ENCODE data around the gene ODAD4.
"Not testable (repeated sequence)": the region's sequence is repeated elsewhere in the genome, so short reads cannot be mapped to it uniquely, and the experiment has no call there.

Gene ODAD4

DNA sequence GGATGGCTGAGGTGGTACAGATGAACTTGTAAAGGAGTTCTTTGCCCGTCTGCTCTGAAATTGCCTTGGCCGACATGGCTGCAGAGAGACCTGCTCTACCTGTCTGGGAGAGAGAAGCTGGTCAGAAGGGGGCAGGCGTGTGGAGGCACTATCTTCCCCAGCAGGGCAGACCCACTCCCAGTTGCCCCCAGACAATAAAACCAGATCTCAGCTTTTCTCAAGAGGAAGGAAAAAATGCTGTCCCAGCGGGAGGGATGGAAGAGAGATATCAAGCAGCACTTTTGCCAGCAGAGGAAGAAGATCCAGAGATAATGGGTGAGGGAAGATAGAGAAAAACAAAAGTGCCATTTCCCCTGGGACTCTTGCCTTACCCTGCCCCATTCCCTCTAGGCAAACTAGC, 16.6 kb upstream of the ODAD4 start:
- DNase-seq, result no peak

DNA sequence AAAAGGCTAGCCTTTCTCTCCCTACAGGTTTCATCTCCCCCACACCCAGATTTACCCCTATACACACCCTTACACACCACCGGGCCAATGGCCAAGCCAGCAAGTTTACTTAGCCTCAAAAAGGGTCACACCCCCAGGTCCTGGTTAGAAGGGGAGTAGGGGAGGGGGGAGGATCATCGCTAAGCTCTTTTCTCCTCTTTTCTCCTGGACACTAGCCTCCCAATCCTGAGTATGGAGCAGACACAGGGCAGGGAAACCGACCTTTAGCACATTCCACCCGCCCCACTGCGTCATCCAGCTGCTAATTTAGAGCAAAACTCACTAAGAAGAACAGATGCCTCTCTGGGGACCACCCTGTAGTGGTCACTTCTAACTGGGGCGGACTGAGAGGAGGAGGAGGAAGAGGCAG, 16.1 kb upstream of the ODAD4 start:
- DNase-seq, result no peak

DNA sequence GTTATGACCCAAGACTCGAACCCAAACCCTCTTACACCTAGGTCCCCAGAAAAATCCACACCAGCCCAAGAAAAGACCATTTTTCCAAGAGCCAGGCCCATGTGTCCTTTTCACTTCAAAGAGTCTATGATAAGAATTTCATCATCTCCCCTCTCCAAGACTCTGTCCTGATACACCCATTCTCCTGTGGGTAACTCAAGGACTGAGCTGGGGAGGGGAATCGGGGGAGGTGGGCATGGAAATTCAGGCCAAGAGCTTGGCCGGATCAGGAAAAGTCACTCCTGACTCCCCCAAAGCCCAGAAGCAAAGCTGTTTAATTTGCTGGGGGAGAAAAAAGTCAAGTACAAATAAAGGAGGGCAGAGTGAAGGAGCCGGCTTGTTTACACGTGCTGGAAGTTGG, 15.4 kb upstream of the ODAD4 start:
- DNase-seq, result no peak

DNA sequence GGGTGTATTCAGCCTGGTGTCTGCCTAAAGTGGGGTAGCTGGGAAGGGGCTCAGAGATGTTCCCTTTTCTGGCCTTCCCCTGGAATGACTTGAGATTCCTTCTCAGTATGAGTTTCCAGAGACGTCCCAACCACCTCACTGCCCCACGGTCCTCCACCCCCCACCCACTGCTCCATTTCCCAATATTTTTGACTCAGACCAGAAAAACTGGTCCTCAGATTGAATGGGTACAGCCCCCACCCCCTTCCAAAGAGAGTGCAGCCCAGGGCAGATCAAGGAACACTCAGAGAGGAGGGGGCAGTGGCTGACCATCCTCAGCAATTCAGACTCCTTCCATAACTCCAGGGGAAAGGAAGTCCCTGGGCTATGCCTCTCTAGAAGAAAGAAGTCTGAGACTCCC, 14.9 kb upstream of the ODAD4 start:
- DNase-seq, result no peak

DNA sequence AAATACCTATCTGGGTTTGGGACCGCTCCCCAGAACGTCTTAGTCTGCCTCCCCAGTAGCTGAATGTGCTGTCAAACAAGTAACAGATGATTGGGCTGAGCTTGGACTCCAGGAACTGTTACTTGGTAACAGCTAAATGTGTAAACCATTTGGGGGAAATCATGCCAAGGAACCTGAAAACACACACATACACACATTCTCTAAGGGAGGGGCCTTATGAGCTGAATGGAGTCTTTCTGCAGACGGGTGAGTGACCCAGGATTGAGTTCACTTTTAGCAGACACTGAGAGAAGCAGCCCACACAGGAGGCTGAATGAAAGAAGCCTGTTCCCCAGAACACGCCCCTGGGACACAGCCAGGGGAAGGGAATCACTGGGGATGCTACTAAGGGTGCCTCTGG, 13.2 kb upstream of the ODAD4 start:
- no peak for DNase-seq

DNA sequence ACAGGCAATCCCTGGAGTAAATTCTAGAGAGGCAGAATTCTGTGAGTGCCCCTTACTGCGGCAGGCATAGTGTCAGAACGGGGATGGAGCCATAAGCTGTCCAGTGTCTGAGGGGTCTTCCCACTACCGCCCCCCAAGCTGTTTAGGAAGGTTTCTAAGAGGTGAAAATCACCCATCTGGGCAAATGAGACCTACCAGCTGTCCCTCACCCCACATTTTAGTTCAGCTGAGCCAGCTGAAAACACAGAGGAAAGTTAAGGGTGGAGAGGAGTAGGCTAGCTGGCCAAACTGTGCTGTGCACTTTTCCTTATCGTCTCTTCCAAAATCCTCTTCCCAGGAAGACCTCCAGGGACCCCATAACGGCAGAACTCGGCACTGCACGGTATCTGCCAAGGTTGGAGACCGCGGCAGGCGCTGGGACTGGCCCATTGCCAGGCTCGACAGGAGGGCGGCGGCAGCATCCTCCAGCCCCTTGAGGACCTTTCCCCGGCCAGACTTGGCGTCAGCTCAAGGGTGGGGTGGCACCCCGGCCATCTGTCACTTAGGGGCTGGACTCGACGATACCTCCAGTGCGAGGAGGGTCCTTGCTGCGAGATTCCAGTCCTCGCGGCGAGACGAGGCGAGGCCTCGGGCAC, 12.6 kb upstream of the ODAD4 start:
- DNase-seq, result peak; percentile 19

DNA sequence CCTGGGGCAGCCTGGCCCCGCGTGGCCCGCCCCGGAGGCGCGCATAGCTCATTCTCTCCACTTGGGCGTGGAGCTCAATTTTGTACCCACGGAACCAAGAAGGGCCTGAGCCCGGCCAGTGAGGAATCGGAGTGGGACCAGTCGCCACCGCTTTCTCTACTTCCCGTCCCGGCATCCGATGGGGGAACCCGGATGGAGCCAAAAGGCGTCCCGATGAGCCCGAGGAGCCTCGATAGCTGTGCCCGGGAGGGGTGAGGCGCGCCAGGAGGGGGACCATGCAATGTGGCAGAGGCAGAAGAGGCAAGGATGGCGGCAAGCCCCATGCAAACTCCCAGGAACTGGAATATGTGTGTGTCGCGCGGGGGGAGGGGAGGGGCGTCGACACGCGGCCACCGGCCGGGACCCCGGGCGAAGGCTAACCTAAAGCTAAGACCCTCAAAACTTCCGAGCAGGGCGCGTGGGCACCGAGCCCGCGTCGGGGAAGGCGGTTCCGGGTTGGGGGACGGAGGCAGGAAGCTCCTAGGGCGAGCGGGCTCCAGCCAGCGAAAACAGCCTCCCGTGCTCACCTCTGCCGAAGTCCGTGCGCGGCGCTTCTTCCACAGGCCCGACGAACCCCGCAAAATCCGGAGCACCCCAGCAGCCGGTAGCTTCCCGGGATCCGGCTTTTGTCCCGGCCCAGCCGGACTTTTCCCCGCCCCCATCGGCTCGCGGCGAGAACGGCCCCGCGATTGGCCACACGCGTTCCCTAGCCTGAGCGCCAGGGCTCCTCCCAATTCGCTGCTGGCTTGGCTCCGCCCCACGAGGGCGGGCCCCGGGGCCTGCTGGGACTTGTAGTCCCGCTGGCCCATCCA, 11.9 kb upstream of the ODAD4 start, which contains the start of gene ACLY:
ACLY (minus strand) TSS at position 638 of the 851 bp plus-strand sequence. CDS start 5,078 bp downstream, outside the sequence.
- DNase-seq, result peak; percentile 95

DNA sequence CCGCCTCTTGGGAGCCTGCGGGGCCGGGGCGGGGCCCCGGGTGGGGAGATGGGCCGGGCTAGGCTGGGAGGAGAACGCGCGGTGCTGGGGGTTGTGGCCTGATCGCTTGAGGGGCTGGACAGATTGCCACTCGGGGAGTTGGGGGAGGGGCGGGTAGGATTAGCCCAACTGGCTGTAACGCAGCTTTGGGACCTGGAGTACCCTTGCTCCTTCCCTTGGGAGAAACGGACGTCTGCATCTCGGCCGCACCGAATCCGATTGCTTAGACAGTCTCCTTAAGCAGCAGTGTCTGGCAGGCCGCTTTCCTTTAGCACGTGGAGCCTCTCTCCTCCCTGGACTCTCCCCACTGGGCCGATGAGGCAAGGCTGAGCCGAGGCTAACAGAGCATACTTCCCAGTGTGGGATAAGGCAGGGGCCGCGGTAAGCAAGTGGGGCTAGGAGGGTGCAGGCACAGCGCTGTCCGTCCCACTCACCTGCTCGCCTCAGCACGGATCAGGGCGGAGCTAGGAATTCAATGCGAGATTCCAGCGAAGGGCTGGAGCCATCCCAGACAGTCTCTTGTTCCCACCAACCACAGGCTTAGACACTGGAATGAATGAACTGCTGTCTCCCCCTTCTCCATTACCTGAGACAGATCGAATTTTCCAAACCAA, 11.1 kb upstream of the ODAD4 start:
- DNase-seq, result no peak

DNA sequence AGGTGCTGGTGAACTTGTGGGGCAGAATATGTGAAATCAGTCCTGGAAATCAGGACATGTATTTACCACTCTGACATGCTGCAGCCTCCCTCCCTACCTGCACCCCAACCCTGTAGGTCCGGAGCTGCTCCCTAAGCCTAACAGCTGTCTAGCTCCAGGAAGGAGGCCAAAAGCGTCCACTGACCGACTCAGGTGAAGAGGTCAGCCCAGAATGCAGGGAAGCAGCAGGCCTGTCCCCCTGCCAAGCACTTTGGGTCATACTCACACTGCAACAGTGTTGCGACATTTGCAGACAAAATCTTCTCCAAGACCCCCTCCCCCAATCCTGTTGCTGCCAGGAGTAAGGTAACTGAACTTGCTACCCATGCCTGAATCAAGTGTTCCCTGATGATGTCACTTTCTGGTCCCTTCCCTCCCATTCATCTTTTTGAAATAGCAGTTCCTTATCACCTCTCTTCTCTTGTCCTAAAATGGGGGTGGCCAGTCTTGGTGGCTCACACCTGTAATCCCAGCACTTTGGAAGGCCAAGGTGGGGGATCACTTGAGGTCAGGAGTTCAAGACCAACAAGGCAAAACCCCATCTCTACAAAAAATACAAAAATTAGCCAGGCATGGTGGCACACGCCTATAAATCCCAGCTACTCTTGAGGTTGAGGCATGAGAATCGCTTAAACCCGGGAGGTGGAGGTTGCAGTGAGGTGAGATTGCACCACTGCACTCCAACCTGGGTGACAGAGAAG, 10.4 kb upstream of the ODAD4 start:
- DNase-seq, result no peak

DNA sequence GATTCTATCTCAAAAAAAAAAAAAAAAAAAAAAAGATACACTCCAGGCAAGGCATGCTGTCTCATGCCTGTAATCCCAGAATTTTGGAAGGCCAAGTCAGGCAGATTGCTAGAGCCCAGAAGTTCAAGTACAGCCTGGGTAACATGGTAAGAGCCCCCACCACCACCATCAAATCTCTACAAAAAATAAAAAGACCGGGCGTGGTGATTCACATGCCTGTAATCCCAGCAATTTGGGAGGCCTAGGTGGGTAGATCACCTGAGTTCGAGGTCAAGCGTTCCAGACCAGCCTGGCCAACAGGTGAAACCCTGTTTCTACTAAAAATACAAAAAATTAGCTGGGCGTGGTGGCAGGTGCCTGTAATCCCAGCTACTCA, 9.8 kb upstream of the ODAD4 start:
- DNase-seq, result no peak

DNA sequence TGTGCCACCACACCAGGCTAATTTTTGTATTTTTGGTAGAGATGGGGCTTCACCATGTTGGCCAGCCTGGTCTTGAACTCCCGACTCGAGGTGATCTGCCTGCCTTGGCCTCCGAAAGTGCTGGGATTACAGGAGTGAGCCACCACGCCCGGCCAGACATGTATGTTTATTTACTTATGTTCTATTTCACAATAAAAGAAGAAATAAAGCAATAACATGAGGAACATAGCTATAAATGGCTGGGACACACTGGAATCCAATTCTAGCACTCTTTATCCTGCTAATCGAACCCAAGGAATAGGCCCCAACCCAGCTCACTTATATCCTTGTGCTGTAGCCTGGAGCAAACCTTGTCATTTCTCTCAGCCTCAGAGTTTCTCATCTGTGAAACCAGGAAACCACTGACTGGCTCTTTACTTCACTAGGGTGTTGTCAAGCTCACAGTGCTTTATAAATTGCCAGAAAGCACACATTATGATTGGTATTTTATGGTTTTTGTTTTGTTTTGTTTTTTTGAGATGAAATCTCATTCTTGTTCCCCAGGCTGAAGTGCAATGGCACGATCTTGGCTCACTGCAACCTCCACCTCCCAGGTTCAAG, 4.3 kb upstream of the ODAD4 start:
- DNase-seq, result no peak

DNA sequence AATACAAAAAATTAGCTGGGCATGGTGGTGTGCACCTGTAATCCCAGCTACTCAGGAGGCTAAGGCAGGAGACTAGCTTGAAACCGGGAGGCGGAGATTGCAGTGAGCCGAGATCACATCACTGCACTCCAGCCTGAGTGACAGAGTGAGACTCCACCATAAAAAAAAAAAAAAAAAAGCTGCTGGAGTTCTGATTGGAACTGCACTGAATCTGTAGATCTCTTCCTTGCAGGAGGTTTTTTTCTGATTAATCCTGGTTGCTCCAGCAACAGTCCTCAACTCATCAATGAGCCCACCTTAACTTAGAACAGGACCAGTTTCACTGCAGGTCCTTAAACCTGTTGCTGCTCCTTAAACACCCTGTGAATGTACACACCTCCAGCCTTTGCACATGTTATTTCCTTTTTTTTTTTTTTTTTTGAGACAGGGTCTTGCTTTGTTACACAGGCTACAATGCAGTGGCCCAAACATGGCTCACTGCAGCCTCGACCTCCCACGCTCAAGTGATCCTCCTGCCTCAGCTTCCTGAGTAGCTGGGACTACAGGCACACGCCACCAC, 1.6 kb upstream of the ODAD4 start:
- no peak for DNase-seq

DNA sequence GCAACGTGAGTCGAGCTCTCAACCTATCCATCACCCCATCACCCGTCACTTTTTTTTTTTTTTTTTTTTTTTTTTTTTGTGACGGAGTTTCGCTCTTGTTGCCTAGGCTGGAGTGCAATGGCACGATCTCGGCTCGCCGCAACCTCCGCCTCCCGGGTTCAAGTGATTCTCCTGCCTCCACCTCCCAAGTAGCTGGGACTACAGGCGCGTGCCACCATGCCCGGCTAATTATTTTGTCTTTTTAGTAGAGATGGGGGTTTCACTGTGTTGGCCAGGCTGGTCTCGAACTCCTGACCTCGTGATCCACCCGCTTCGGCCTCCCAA, 378 bp downstream of the ODAD4 start:
- DNase-seq, result not testable (repeated sequence)

DNA sequence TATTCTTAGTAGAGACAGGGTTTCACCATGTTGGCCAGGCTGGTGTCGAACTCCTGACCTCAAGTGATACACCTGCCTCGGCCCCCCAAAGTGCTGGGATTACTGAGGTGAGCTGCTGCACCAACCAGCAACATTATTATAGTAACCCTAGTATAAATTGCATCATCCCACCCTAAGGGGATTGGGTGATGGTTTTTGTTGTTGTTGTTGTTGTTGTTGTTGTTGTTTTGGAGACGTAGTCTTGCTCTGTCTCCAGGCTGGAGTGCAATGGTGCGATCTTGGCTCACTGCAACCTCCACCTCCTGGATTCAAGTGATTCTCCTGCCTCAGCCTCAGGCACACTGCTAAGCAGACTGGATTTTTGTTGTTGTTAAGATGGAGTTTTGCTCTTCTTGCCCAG, 1.3 kb downstream of the ODAD4 start:
- DNase-seq, result not testable (repeated sequence)

DNA sequence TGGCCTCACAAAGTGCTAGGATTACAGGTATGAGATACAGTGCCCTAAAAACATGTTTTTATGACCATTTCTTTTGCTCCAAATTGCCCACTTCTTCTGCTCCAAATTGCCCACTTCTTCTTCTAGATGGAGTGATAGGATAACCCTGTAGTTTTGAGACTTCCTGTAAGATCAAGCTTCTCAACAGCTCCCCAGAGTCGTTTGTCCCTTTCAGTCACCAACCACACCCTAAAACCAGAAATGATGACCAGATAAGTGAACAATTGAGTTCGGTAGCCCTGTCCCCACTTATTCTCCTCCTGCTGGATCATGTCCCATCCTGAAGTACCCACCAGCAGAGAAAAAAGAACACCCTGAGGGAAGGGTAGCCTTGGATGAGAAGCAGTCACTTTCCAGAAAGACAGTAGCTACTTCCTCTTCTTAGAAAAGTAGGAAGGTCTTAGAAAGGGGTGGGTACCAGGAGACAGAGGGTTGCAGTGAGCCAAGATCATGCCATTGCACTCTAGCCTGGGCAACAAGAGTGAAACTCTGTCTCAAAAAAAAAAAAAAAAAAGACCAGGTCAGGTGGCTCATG, 2.5 kb downstream of the ODAD4 start:
- no peak for DNase-seq

DNA sequence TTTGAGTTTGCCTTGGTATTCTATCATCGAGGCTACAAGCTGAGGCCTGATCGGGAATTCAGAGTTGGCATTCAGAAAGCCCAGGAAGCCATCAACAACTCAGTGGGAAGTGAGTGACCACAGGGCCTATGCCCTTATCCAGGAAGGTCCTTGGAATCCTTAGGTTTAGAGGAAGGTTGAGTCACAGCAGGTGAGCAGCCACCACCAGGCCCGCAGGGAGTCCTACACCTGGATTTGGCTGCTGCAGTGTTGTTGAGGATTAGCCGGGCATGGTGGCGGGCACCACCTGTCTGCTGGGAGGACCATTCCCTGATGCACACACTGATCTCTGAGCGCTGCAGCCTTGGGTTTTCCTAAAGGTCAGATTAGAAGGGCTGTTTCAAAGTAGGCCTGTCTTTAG, 5.2 kb downstream of the ODAD4 start:
- no peak for DNase-seq

DNA sequence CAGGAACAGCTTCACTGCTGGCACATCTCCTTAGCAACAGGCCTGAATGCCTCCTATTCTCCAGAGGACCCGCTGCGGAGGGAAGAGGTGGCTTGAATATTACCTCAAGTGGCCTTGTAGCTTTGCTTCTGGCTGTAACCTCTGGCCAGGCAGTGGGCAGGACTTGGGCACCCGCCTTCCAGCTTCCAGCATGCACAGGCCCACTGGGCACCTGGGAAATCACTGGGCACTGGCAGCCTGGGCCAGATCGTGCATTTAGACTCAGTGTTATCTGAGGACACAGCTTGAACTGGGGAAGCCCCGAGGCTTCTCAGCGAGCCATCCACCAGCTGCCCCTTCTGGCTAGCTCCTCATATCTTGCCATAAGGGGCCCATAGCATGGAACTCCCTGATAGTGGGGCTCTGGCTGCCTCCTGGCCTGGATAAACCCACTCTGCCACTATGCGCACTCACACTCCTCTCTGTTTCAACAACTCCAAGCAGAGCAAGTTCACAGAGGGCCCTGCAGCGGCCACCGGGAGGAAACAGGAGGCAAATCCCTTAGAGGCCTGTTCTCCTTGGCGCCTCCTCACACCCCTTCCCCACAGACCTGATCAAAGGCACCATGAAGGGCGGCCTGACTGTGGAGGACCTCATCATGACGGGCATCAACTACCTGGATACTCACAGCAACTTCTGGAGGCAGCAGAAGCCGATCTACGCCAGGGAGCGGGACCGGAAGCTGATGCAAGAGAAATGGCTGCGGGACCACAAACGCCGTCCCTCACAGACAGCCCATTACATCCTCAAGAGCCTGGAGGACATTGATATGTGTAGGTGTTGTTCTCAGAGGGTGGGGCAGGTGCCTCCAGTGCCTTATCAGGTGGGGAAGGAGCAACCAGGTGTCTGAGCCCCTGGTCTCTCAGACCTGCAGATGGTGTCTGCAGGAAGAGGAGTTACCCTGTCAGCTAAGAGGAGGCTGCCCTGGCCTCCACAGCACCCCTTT, 7.8 kb downstream of the ODAD4 start:
- DNase-seq, result no peak

DNA sequence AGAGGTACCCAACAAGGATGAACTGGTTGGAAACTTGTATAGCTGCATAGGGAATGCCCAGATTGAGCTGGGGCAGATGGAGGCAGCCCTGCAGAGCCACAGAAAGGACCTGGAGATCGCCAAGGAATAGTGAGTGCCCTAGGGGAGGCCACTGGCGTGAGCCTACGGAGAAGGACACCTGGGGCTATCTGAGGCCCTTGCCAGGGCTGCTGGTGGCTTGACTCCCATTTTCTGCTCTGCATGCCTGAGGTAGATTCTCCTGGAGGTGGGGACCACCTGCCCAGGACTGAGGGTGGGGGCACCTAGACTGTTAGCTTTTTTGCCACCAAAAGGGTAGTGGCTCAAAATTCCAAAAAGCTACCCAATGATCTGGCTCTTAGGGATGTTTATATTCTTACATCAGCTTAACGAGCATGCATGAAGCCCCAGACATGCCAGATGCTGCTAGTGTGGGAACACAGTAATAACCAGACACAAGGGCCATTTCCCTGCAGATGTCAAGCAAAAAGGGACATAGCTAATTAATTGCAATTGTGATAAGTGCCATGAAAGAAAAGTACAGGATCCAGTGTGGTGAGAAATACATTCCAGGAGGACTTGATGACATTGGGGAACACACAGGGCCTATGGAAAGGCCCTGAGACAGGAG, 8.8 kb downstream of the ODAD4 start:
- DNase-seq, result no peak

DNA sequence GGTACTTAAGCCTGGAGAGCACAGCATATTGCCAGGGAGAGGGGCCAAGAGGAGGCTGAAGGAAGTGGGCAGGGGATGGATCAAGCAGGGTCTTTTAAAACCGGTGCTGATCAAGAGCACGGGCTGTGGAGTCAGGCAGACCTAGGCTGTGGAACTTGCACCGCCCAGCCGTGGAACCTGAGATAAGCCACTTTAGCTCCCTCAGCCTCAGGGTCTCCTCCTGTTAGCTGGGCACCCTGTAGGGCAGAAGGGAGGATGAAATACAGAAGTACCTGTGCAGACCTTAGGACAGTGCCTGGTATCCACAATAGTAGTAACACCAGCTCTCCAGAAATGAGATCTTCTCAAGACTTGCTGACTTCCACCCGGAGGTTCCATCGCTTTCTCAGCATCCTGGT, 9.3 kb downstream of the ODAD4 start:
- no peak for DNase-seq

DNA sequence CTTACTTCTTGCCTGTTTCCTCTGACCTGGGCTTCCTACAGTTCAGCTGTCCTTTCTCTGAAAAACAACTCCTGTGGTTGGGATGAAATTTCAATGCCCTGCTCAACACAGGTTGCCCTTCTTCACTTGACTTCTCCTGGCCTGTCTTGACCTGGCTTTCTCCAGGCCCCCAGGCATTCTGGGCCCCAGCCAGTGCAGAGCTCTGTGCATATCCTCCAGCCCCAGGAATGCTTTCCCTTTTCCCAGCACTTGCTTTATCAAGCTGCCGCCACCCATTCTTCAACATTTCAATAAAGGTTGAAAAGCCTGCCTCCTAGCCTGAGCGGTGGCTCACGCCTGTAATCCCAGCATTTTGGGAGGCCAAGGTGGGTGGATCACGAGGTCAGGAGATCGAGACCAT, 10.8 kb downstream of the ODAD4 start:
- DNase-seq, result no peak

Data from activated effector memory CD4-positive, alpha-beta T cell treated with Interleukin-2 at 50 U/mL for 16 hours (primary cell).